ENCODE data around the gene IQSEC3.

GRCh38 chr12:155006-155405, 88.4 kb downstream of the IQSEC3 start:
- TF ChIP-seq, protein P1, sequence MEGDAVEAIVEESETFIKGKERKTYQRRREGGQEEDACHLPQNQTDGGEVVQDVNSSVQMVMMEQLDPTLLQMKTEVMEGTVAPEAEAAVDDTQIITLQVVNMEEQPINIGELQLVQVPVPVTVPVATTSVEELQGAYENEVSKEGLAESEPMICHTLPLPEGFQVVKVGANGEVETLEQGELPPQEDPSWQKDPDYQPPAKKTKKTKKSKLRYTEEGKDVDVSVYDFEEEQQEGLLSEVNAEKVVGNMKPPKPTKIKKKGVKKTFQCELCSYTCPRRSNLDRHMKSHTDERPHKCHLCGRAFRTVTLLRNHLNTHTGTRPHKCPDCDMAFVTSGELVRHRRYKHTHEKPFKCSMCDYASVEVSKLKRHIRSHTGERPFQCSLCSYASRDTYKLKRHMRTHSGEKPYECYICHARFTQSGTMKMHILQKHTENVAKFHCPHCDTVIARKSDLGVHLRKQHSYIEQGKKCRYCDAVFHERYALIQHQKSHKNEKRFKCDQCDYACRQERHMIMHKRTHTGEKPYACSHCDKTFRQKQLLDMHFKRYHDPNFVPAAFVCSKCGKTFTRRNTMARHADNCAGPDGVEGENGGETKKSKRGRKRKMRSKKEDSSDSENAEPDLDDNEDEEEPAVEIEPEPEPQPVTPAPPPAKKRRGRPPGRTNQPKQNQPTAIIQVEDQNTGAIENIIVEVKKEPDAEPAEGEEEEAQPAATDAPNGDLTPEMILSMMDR (IDR thresholded peaks at IDR 0.05; ENCODE audit: borderline replicate concordance, extremely low read depth, low read length, poor library complexity, severe bottlenecking), result no peak
- TF ChIP-seq EZH2 (IDR thresholded peaks at IDR 0.05; ENCODE audit: borderline replicate concordance, low read depth, low read length, severe bottlenecking), result no peak

All from DND-41 (cell line).